Measurements from ENCODE around the gene SYPL1. TPM values are rescaled to one million over a fixed set of nuclear protein-coding genes. Genes with fewer than 3 reads are reported as not detected.

The SYPL1 gene
- total RNA-seq, 1 experiment from 2014 or later = 39.2 TPM

DNA sequence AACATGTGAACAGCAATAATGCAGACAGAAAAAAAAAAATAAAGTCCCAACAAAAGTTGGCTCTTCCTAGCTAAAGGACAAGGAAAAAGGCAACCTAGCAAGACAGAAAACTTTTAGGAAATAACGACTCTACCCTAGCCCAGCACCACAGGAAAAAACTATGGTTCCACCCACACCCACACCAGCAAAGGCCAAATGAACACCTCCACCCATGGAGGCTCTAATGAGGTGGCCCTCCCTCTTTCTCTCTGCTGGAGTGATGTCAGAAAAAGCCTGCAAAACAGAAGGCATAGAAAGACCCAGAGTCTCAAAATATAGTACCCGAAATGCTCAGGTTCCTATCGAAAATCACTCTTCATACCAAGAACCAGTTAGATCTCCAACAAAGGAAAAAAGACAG lies 28.4 kb downstream of the SYPL1 start:
- H3K4me3 Mint-ChIP-seq = no peak overlapping the region
- no peaks in the 10 kb centered on the region for H3K4me1 Mint-ChIP-seq
- peaks cover 0 to 2% (median under 1%) of the 10 kb centered on the region in 3 experiments; a peak in 2 of 7 replicates for H3K36me3 Mint-ChIP-seq (ENCODE audit: insufficient read depth in 1 of 3, low read depth in 3 of 3)
- DNase-seq = no peak
- H3K27me3 Mint-ChIP-seq (ENCODE audit: low read depth) = no peaks in the 10 kb centered on the region
- Histone ChIP-seq H3K18ac (ENCODE audit: insufficient read length, low read depth, low read length) (no peak overlapping the region), H4K91ac (ENCODE audit: insufficient read length, low read depth, low read length) (no peak overlapping the region), H3K4ac (ENCODE audit: low read depth, low read length) (no peak overlapping the region), H3K4me1 (ENCODE audit: insufficient read depth, low read length) (no peaks in the 10 kb centered on the region), H3K27ac (ENCODE audit: insufficient read length, low read depth, low read length) (no peak overlapping the region), H2BK5ac (ENCODE audit: insufficient read length, low read length) (no peak overlapping the region), H3K23ac (ENCODE audit: insufficient read length, low read depth, low read length) (no peak overlapping the region), H4K20me1 (ENCODE audit: control insufficient read depth, insufficient read depth, insufficient read length) (no peaks in the 10 kb centered on the region), H3T11ph (ENCODE audit: low read length) (no peak overlapping the region), H2BK120ac (ENCODE audit: low read depth, low read length, poor library complexity, severe bottlenecking) (no peak overlapping the region), H3K4me2 (ENCODE audit: insufficient read depth, insufficient read length, low read length) (no peak overlapping the region), H2AK5ac (ENCODE audit: insufficient read length, low read length) (no peak overlapping the region), H3K79me2 (ENCODE audit: insufficient read depth, low read length) (no peaks in the 10 kb centered on the region), H2BK20ac (ENCODE audit: low read depth, low read length, poor library complexity, severe bottlenecking) (no peak overlapping the region), H2AFZ (ENCODE audit: low read length) (no peak overlapping the region), H3K56ac (ENCODE audit: insufficient read length, low read depth, low read length) (no peak overlapping the region), H3K79me1 (ENCODE audit: insufficient read depth, low read depth, low read length, poor library complexity, severe bottlenecking) (no peaks in the 10 kb centered on the region), H3K27me3 (ENCODE audit: insufficient read depth, low read length) (no peaks in the 10 kb centered on the region), H4K5ac (ENCODE audit: insufficient read length, low read depth, low read length) (no peak overlapping the region), H3K9ac (ENCODE audit: extremely low read depth, insufficient read length, low read length) (no peak overlapping the region), H3K14ac (ENCODE audit: insufficient read depth, low read length) (no peak overlapping the region), H3K9me3 (ENCODE audit: control insufficient read depth, low read depth, low read length) (no peaks in the 10 kb centered on the region), H3K23me2 (ENCODE audit: insufficient read length, low read depth, low read length, poor library complexity, severe bottlenecking) (no peaks in the 10 kb centered on the region), H2BK15ac (ENCODE audit: low read depth, low read length) (no peak overlapping the region), H2BK12ac (ENCODE audit: insufficient read length, low read depth, low read length) (no peak overlapping the region), H4K8ac (replicated peaks; ENCODE audit: insufficient read length, low read depth, low read length) (no peak overlapping the region)
- peaks cover 0 to 3% of the 10 kb centered on the region in 2 experiments; a peak in 1 of 5 replicates for H3K9me3 Mint-ChIP-seq
- no CpG with 5 or more reads among the region's 3 CpGs for WGBS (ENCODE audit: extremely low coverage, insufficient read length, low lambda C conversion rate)
- TF ChIP-seq, protein P1, sequence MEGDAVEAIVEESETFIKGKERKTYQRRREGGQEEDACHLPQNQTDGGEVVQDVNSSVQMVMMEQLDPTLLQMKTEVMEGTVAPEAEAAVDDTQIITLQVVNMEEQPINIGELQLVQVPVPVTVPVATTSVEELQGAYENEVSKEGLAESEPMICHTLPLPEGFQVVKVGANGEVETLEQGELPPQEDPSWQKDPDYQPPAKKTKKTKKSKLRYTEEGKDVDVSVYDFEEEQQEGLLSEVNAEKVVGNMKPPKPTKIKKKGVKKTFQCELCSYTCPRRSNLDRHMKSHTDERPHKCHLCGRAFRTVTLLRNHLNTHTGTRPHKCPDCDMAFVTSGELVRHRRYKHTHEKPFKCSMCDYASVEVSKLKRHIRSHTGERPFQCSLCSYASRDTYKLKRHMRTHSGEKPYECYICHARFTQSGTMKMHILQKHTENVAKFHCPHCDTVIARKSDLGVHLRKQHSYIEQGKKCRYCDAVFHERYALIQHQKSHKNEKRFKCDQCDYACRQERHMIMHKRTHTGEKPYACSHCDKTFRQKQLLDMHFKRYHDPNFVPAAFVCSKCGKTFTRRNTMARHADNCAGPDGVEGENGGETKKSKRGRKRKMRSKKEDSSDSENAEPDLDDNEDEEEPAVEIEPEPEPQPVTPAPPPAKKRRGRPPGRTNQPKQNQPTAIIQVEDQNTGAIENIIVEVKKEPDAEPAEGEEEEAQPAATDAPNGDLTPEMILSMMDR (conservative IDR thresholded peaks at IDR 0.05) = no peak
- H3K27ac Mint-ChIP-seq = no peak overlapping the region

Data from H9 (cell line).